VCaP (cell line): ENCODE measurements around the gene POC1B.

ENCODE experiments used
- H3K27ac ChIP-seq: fragments of 450-650 bp; 2 replicates; pipeline ENCODE4 v1.5.1; 2017
- TF ChIP-seq, protein P1 (sequence below): fragments of 450-650 bp; conservative IDR thresholded peaks from 2 replicates; pipeline ENCODE4 v1.5.1; 2017; ENCODE audit warnings: mild to moderate bottlenecking, moderate library complexity

POC1B gene

DNA sequence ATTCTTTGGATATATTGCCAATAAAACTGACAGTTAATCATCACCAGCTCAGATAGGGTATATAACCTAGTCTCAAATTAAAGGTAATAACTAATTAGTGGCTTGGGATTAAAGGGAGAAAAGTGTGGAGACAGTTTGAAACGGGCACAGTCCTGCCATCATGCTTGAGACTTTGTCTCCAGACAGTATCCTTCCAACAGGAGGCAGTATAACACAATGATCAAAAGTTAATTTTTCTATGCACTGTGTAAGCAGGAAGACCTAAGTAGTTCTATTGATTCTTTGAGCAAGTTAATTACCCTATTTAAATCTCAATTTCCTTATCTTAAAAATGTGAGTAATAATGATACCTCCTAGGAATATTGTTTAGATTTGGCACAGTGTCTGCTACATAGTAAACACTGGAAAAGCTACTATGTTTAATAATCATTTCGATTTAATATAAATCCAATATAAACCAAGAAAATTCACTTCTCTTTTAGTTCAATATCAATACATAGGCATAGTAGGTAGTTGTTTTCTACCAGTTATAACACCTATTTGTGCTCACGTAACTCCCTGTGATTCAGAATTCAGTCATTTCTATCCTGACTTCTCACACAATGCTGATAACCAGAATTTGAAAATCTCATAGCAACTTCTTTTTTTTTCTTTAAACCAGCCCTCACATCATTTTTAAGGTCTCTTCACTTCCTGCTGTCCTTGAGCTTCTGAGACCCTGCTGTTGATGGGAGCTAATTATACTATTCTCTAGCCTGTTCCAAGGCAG lies 54.9 kb downstream of the POC1B start:
- H3K27ac ChIP-seq: no peak overlapping the region
- TF ChIP-seq, protein P1, sequence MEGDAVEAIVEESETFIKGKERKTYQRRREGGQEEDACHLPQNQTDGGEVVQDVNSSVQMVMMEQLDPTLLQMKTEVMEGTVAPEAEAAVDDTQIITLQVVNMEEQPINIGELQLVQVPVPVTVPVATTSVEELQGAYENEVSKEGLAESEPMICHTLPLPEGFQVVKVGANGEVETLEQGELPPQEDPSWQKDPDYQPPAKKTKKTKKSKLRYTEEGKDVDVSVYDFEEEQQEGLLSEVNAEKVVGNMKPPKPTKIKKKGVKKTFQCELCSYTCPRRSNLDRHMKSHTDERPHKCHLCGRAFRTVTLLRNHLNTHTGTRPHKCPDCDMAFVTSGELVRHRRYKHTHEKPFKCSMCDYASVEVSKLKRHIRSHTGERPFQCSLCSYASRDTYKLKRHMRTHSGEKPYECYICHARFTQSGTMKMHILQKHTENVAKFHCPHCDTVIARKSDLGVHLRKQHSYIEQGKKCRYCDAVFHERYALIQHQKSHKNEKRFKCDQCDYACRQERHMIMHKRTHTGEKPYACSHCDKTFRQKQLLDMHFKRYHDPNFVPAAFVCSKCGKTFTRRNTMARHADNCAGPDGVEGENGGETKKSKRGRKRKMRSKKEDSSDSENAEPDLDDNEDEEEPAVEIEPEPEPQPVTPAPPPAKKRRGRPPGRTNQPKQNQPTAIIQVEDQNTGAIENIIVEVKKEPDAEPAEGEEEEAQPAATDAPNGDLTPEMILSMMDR: peak; percentile 78

DNA sequence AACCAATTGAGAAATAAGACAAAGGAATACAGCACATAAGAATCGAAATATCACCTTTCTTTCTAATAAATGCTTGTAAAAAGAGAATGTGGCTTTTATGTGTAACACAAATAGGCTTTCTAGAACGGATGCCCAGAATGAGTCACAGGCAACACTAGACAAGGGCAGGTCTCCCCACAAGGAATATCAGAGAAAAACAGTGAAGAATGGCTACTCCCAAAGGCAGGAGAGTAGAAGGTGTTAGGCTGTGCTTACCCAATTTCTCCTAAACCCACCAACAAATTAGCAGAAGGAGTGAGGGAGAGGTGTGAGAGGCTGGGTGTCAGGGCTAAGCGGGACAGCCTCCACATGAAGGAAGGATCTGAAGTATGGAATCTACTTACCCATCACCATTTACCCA lies 56.5 kb downstream of the POC1B start:
- no peak overlapping the region for H3K27ac ChIP-seq
- TF ChIP-seq, protein P1: no peak

DNA sequence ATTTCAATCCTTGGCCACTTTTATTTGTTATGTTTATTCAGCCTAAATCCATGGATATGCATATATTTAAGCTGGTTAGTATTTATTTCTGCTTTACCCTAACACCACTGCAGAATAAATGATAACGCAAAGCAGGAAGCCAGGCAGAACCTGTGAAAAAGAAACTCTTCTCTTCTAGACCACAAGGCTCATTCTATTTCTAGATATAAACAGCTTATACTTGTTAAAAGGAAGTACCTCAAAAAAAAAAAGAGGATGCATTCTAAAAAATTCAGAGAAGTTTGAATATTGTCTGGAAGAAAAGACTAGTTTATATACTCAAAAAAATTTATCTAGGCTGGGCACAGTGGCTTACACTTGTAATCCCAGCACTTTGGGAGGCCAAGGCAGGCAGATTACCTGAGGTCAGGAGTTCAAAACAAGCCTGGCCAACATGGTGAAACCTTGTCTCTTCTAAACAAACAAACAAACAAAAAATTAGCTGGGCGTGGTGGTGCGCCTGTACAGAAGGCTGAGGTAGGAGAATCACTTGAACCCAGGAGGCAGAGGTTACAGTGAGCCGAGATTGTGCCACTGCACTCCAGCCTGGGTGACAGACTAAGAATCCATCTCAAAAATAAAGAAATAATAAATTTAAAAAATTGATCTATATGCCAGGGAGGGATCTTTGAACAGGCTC lies 57.1 kb downstream of the POC1B start:
- TF ChIP-seq, protein P1: no peak
- no peak overlapping the region for H3K27ac ChIP-seq

DNA sequence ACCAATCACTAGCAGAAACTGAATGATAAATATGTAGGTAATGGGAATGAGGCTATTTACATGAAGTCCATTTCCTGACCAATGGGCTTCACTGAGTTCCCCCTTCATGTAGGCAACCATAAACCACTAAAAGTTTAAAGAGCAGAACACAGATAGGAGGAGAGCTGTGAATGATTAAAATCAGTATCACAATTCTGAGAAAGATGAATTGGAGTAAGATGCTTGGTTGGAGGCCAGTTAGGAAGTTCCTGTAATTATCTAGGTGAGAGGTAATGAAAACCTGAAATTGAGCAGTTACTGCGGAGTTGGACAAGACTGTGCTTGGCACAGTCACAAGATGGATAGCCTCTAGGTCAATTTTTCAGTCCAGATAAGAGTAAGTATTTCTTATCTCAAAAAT lies 57.8 kb downstream of the POC1B start:
- no peak overlapping the region for H3K27ac ChIP-seq
- TF ChIP-seq, protein P1: no peak

DNA sequence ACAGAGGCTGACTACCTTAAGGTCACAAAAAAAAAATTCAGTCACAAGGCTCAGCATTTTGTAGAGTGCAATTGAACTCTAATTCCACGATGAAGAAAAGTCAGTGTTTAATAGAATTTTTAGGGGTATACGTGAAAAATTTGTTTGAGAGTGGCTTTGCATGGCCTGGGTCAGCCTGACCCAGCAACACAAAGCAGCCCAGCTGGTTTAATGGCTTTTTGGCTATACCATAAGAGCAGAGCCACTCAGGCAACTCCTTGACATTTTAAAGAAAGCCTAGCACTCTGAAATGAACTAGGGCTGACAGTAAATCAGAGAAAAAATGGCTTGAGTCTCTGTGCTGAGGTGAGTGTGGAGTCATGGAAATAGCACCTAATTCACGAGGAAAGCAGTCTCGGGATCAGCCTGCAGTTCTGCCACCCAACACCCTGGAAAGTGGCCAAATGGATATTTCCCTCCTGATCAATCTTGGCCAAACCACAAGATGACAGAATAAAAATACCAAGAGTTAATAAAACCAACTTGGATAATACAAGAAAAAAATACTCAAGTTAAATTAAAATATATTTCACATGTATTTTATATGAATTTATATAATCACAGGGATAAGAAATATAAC lies 60.8 kb downstream of the POC1B start:
- TF ChIP-seq, protein P1: no peak
- H3K27ac ChIP-seq: no peak overlapping the region

DNA sequence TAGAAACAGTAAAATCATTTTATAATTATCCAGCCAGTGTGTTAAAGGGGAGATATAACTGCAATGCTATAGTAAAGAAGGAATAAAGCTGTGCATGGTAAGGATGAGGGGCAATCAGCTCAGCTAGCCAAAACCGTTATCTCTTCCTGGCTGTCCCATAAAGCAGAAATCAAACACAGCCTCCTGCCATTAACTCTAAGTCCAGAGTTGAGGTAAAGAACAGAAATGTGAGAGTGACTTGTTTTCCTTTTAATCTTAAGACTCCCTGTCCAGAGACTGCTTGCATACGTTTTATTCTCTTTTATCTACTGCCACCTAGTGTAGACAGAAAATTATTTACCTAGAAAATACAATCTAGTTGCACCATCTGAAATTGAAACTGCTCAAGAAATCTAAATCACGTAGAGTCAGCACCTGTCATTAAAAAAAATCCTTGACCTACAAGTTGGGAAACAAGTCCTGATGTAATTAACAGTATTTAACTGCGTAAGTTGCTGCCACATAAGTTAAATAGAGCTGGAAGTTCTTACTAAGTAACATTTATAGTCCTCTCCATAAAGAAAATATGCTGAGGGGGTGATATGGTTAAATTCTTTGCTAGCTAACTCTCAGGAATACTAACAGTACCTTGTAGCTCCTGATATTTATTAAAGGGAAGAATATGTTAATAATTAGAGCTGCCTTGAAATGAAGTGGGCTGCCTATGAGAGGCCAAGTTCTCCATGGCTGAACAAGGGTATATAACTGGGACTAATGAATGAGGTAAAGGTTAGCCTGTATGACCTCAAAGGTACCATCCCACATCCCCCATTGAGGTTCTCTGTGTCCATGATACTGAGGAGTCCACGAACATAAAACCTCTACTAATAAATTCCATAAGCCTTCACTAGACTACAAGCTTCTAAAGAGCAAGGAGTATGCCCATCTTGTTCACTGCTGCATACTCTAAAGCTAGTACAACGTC lies 63.9 kb downstream of the POC1B start:
- peak overlapping the region; percentile 43 for H3K27ac ChIP-seq
- TF ChIP-seq, protein P1: peak; percentile 69
